OCI-LY1 (cell line): Measurements from ENCODE around the gene TAS2R30.

ENCODE experiments used
- H2AFZ ChIP-seq: fragments of 200-600 bp; sonication (generic), shearing (Covaris generic); 2 replicates; pipeline ENCODE4 v1.6.0; 2014; ENCODE audit warnings: antibody characterized with exemption, mild to moderate bottlenecking, low read length
- H3F3A ChIP-seq: fragments of 200-600 bp; sonication (generic), shearing (Covaris generic); 2 replicates; pipeline ENCODE4 v1.6.0; 2014; ENCODE audit warnings: mild to moderate bottlenecking, antibody characterized with exemption, low read length, moderate library complexity; ENCODE audit not compliant: insufficient read depth
- H3K27ac ChIP-seq: fragments of 200-600 bp; sonication (generic); 2 replicates; pipeline ENCODE4 v1.5.1; 2014; ENCODE audit warnings: low read length, mixed run types, mild to moderate bottlenecking, low read depth; ENCODE audit not compliant: poor library complexity, severe bottlenecking
- H3K27me3 ChIP-seq: fragments of 200-600 bp; sonication (generic); 2 replicates; pipeline ENCODE4 v1.6.0; 2014; ENCODE audit warnings: antibody characterized with exemption, mild to moderate bottlenecking, low read length, moderate library complexity; ENCODE audit not compliant: insufficient read depth
- H3K36me3 ChIP-seq: fragments of 200-600 bp; sonication (generic); 2 replicates; pipeline ENCODE4 v1.6.1; 2014; ENCODE audit warnings: mild to moderate bottlenecking, antibody characterized with exemption, low read length, moderate library complexity, mixed read lengths; ENCODE audit not compliant: insufficient read depth
- H3K4me1 ChIP-seq: fragments of 200-600 bp; sonication (generic); 2 replicates; pipeline ENCODE4 v1.5.1; 2014; ENCODE audit warnings: mild to moderate bottlenecking, low read length, moderate library complexity; ENCODE audit not compliant: insufficient read depth, severe bottlenecking
- H3K4me2 ChIP-seq: fragments of 200-600 bp; sonication (generic), shearing (Covaris generic); 2 replicates; pipeline ENCODE4 v1.6.1; 2014; ENCODE audit warnings: low read length
- H3K4me3 ChIP-seq: fragments of 200-600 bp; sonication (generic); 2 replicates; pipeline ENCODE4 v1.5.1; 2014; ENCODE audit warnings: low read length, low read depth, mild to moderate bottlenecking, mixed read lengths; ENCODE audit not compliant: poor library complexity, severe bottlenecking
- H3K79me2 ChIP-seq: fragments of 200-600 bp; shearing (Covaris generic); 2 replicates; pipeline ENCODE4 v1.6.1; 2016; ENCODE audit warnings: mixed run types, low read length, mixed read lengths; ENCODE audit not compliant: insufficient read depth
- H3K9ac ChIP-seq: fragments of 200-600 bp; sonication (generic), shearing (Covaris generic); 2 replicates; pipeline ENCODE4 v1.6.1; 2014; ENCODE audit warnings: mild to moderate bottlenecking, low read length, mixed read lengths
- H3K9me2 ChIP-seq: fragments of 200-600 bp; sonication (generic), shearing (Covaris generic); 2 replicates; pipeline ENCODE4 v1.6.1; 2014; ENCODE audit warnings: low read depth, mild to moderate bottlenecking, low read length, mixed read lengths
- H3K9me3 ChIP-seq: fragments of 200-600 bp; shearing (Covaris generic); 2 replicates; pipeline ENCODE4 v1.6.1; 2014; ENCODE audit warnings: low read length, mixed read lengths
- H4K20me1 ChIP-seq: fragments of 200-600 bp; sonication (generic), shearing (Covaris generic); 2 replicates; pipeline ENCODE4 v1.6.0; 2016; ENCODE audit warnings: mild to moderate bottlenecking, low read length; ENCODE audit not compliant: insufficient read depth
- EZH2 ChIP-seq: fragments of 200-600 bp; sonication (generic), shearing (Covaris generic); IDR thresholded peaks from 2 replicates; pipeline ENCODE4 v1.8.0; 2017; ENCODE audit warnings: borderline replicate concordance, mixed run types, mild to moderate bottlenecking, antibody characterized with exemption, low read length, moderate library complexity, mixed read lengths
- TF ChIP-seq, protein P1 (sequence below): fragments of 200-600 bp; sonication (generic), shearing (Covaris generic); IDR thresholded peaks from 2 replicates; pipeline ENCODE4 v1.5.1; 2017; ENCODE audit warnings: mild to moderate bottlenecking, antibody characterized with exemption, low read length, moderate library complexity, mixed read lengths

TAS2R30 gene

DNA sequence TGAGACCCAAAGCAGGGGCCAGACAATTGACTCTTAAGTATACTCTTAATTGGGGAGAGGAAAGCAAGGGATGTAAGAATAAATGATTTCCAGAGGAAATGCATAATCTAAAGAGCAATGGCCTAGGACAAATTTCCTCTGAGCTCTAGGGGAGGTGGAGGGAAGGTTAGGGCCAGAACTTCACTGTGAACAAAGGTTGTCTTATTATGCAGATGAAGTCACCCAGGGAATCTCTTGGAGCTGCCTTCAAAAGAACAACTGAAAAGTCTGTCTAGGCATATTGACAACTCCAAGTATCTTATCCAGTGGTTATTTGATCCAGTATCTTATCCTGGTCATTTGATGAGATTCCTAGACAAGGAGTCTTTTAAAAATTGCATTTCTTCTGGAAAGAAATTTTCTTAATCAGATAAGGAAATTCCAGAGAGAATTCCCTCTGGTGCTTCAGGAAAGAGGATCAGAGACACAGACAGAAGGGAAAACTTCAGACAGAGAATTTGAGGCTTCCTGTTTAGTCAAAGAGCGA, 20.0 kb upstream of the TAS2R30 start:
- Histone ChIP-seq H3K9ac (no peak overlapping the region), H3K27me3 (no peaks in the 10 kb centered on the region)

DNA sequence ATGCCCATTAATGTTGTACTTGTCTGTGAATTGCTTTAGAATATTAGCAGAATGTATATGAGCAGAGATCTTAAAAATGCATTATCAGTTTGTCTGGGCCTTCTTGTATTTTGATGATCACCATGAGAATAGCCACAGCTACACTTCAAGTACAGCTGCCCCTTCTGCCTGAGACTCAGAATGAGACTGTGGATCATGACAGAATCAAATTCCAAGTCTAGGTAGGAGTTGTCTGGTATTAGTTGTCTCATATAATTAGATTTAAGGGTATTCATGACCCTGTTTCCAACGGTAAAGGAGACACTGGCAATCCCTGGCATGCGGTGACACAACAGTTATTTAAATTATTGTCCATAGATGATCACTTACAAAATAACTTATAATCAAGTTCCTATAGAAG, 18.3 kb upstream of the TAS2R30 start:
- H3K79me2 ChIP-seq, result peaks cover 24% of the 10 kb centered on the region

More for the DNA sequence above, 20.0 kb upstream of the TAS2R30 start:
- no peaks in the 10 kb centered on the region for H4K20me1 ChIP-seq
- no peak overlapping the region for H2AFZ ChIP-seq
- H3K36me3 ChIP-seq, result peaks cover 20% of the 10 kb centered on the region
- H3K4me1 ChIP-seq, result no peaks in the 10 kb centered on the region
- H3K4me3 ChIP-seq, result no peak overlapping the region
- TF ChIP-seq, protein P1, sequence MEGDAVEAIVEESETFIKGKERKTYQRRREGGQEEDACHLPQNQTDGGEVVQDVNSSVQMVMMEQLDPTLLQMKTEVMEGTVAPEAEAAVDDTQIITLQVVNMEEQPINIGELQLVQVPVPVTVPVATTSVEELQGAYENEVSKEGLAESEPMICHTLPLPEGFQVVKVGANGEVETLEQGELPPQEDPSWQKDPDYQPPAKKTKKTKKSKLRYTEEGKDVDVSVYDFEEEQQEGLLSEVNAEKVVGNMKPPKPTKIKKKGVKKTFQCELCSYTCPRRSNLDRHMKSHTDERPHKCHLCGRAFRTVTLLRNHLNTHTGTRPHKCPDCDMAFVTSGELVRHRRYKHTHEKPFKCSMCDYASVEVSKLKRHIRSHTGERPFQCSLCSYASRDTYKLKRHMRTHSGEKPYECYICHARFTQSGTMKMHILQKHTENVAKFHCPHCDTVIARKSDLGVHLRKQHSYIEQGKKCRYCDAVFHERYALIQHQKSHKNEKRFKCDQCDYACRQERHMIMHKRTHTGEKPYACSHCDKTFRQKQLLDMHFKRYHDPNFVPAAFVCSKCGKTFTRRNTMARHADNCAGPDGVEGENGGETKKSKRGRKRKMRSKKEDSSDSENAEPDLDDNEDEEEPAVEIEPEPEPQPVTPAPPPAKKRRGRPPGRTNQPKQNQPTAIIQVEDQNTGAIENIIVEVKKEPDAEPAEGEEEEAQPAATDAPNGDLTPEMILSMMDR, result no peak
- no peak for TF ChIP-seq EZH2
- H3F3A ChIP-seq, result no peaks in the 10 kb centered on the region
- no peak overlapping the region for H3K4me2 ChIP-seq
- H3K27ac ChIP-seq, result no peak overlapping the region
- no peaks in the 10 kb centered on the region for H3K9me2 ChIP-seq
- peaks cover 36% of the 10 kb centered on the region for H3K79me2 ChIP-seq
- H3K9me3 ChIP-seq, result peaks cover 17% of the 10 kb centered on the region

DNA sequence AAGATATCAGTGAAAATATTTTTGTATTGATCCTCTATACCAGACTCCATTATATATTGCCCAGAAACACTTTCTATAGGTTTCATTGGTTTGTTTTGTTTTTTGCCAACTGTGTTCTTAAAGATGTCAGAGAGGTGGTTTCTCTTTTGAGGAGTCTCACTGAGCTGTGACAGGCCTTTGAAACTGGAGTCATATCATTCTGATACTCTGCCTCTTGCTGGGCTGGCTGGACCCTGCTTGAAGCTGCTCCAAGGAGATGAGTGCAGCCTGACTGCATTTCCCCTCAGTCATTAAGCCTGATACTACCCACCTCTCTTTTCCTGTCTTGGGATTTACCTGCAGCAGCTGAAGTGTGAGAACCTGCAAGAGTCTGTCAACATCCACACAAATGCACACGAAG, 16.4 kb upstream of the TAS2R30 start:
- H3K27me3 ChIP-seq, result no peaks in the 10 kb centered on the region

More for the DNA sequence above, 18.3 kb upstream of the TAS2R30 start:
- Histone ChIP-seq H4K20me1 (no peaks in the 10 kb centered on the region), H3K4me2 (no peak overlapping the region), H3K27ac (no peak overlapping the region), H3K27me3 (no peaks in the 10 kb centered on the region), H3K9me2 (no peaks in the 10 kb centered on the region), H3K9ac (no peak overlapping the region), H3K36me3 (peaks cover 14% of the 10 kb centered on the region), H2AFZ (no peak overlapping the region), H3F3A (no peaks in the 10 kb centered on the region), H3K4me1 (no peaks in the 10 kb centered on the region), H3K9me3 (peaks cover 17% of the 10 kb centered on the region), H3K4me3 (no peak overlapping the region)
- no peak for TF ChIP-seq EZH2
- TF ChIP-seq, protein P1, result no peak

More for the DNA sequence above, 16.4 kb upstream of the TAS2R30 start:
- H3K79me2 ChIP-seq, result peaks cover 16% of the 10 kb centered on the region
- H3F3A ChIP-seq, result no peaks in the 10 kb centered on the region
- H3K9me3 ChIP-seq, result peaks cover 12% of the 10 kb centered on the region
- H3K4me1 ChIP-seq, result no peaks in the 10 kb centered on the region
- H3K36me3 ChIP-seq, result peaks cover 10% of the 10 kb centered on the region
- no peak overlapping the region for H2AFZ ChIP-seq
- no peak overlapping the region for H3K9ac ChIP-seq
- H3K4me3 ChIP-seq, result no peak overlapping the region
- H3K9me2 ChIP-seq, result no peaks in the 10 kb centered on the region
- no peaks in the 10 kb centered on the region for H4K20me1 ChIP-seq
- TF ChIP-seq EZH2, result no peak
- TF ChIP-seq, protein P1, result no peak
- H3K27ac ChIP-seq, result no peak overlapping the region
- H3K4me2 ChIP-seq, result no peak overlapping the region
